Epithelial cell of proximal tubule (primary cell): ENCODE results near the gene RSPH6A. TPM values are rescaled to one million over a fixed set of nuclear protein-coding genes. Genes with fewer than 3 reads are reported as not detected.

Experiments used
- DNase-seq: peaks from one replicate; pipeline ENCODE4 v3.0.0-alpha.2; 2011; ENCODE audit warnings: low read depth
- H3K4me3 ChIP-seq: 2 replicates; pipeline ENCODE4 v1.5.1; 2011; ENCODE audit warnings: low read depth, mild to moderate bottlenecking, low read length
- total RNA-seq: library from RNA; depleted of rRNA; stranded (reverse); fragments of >200 nt; gene quantifications from 2 replicates; pipeline ENCODE4 v1.2.3, GENCODE V29; 2015
- TF ChIP-seq, protein P1 (sequence below): conservative IDR thresholded peaks from 2 replicates; pipeline ENCODE4 v1.5.1; 2012; ENCODE audit warnings: low read depth, mild to moderate bottlenecking, low read length

RSPH6A gene
- total RNA-seq, 1 donor from 2014 or later = not detected

DNA sequence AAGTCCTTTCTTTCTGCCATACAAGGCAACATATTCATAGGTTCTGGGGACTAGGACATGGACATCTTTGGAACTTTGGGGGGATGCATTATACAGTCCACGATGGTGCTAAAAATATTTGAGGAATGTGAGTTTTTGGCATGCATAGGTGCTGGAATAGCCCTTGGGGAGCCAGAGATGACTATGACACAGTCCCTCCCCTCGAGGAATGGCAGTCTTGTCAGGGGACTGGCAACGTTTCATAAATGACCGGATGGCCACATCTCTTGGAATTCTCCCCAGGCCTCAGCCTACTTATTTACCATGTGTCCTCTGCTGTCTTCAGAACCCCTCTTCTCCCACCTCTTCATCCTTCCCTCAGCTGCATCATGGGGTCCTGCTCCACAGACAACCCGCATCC, 68.2 kb downstream of the RSPH6A start:
- TF ChIP-seq, protein P1, sequence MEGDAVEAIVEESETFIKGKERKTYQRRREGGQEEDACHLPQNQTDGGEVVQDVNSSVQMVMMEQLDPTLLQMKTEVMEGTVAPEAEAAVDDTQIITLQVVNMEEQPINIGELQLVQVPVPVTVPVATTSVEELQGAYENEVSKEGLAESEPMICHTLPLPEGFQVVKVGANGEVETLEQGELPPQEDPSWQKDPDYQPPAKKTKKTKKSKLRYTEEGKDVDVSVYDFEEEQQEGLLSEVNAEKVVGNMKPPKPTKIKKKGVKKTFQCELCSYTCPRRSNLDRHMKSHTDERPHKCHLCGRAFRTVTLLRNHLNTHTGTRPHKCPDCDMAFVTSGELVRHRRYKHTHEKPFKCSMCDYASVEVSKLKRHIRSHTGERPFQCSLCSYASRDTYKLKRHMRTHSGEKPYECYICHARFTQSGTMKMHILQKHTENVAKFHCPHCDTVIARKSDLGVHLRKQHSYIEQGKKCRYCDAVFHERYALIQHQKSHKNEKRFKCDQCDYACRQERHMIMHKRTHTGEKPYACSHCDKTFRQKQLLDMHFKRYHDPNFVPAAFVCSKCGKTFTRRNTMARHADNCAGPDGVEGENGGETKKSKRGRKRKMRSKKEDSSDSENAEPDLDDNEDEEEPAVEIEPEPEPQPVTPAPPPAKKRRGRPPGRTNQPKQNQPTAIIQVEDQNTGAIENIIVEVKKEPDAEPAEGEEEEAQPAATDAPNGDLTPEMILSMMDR = no peak
- no peak for DNase-seq
- no peak overlapping the region for H3K4me3 ChIP-seq

Other genes with a start within 250 kb of the RSPH6A start
- 10.1 and 12.6 TPM in 2 replicates for gene OPA3, start 230.5 kb downstream of the RSPH6A start, total RNA-seq
- gene GPR4, start 213.1 kb downstream of the RSPH6A start, total RNA-seq = not detected in 2 replicates
- gene EML2, start 175.9 kb downstream of the RSPH6A start, total RNA-seq = 17.7 and 33.6 TPM in 2 replicates
- 0.22 and 0.86 TPM in 2 replicates for gene GIPR, start 147.1 kb downstream of the RSPH6A start, total RNA-seq
- gene SNRPD2, start 123.4 kb downstream of the RSPH6A start, total RNA-seq = 331 and 431 TPM in 2 replicates
- gene QPCTL, start 122.6 kb downstream of the RSPH6A start, total RNA-seq = 19.3 and 25.2 TPM in 2 replicates
- 6.6 and 11.5 TPM in 2 replicates for gene FBXO46, start 84.4 kb downstream of the RSPH6A start, total RNA-seq
- gene MEIOSIN, start 81.9 kb downstream of the RSPH6A start, total RNA-seq = not detected in 2 replicates
- gene SIX5, start 46.1 kb downstream of the RSPH6A start, total RNA-seq = 8.2 and 11.2 TPM in 2 replicates
- gene DMPK, start 32.8 kb downstream of the RSPH6A start, total RNA-seq = 10.9 and 21.0 TPM in 2 replicates
- 35.7 and 38.8 TPM in 2 replicates for gene DMWD, start 22.5 kb downstream of the RSPH6A start, total RNA-seq
- 22.9 and 26.0 TPM in 2 replicates for gene SYMPK, start 47.8 kb upstream of the RSPH6A start, total RNA-seq
- gene FOXA3, start 49.0 kb upstream of the RSPH6A start, total RNA-seq = 1.1 and 2.8 TPM in 2 replicates
- gene IRF2BP1, start 70.8 kb upstream of the RSPH6A start, total RNA-seq = 26.8 and 31.2 TPM in 2 replicates
- 1.3 and 2.0 TPM in 2 replicates for gene MYPOP, start 87.3 kb upstream of the RSPH6A start, total RNA-seq
- not detected in 2 replicates for gene NANOS2, start 99.5 kb upstream of the RSPH6A start, total RNA-seq
- gene NOVA2, start 158.6 kb upstream of the RSPH6A start, total RNA-seq = not detected in 2 replicates
- 10.1 and 10.8 TPM in 2 replicates for gene CCDC61, start 180.2 kb upstream of the RSPH6A start, total RNA-seq
- not detected in 2 replicates for gene PGLYRP1, start 207.7 kb upstream of the RSPH6A start, total RNA-seq
- gene IGFL4, start 225.7 kb upstream of the RSPH6A start, total RNA-seq = not detected in 2 replicates